Body of pancreas (tissue), 4 donors: ENCODE results near the gene CELSR1. TPM values are rescaled to one million over a fixed set of nuclear protein-coding genes. Genes with fewer than 3 reads are reported as not detected.

ENCODE experiments used
- ATAC-seq: fragments of 150-250 bp; one replicate; pipeline ENCODE4 v1.9.1; 2016
- DNase-seq, 4 donors: peaks; one replicate each; pipeline ENCODE4 v3.0.0-alpha.2; 2019
- H3K27ac ChIP-seq, 4 donors: fragments of 200-600 bp; sonication (generic); 1 replicate in 3 of 4; 2 replicates in 1 of 4; pipeline versions ENCODE4 v1.5.1 to v1.6.1; 2016 to 2019; ENCODE audit warnings: mild to moderate bottlenecking in 1 of 4, mixed read lengths in 1 of 4, moderate library complexity in 1 of 4
- H3K27me3 ChIP-seq, 2 donors: fragments of 200-600 bp; sonication (generic); one replicate each; pipeline ENCODE4 v1.6.0; 2016; ENCODE audit warnings: mild to moderate bottlenecking in 1 of 2
- H3K36me3 ChIP-seq, 2 donors: fragments of 200-600 bp; sonication (generic); replicated peaks in 1 of 2; 2 replicates each; pipeline ENCODE4 v1.5.1; 2016; ENCODE audit warnings: low read depth in 2 of 2; ENCODE audit not compliant: insufficient read depth in 1 of 2
- H3K4me1 ChIP-seq: fragments of 200-600 bp; sonication (generic); one replicate; pipeline ENCODE4 v1.6.0; 2016
- H3K4me3 ChIP-seq, 2 donors: fragments of 200-600 bp; sonication (generic); 1 replicate in 1 of 2; 2 replicates in 1 of 2; pipeline ENCODE4 v1.5.1; 2016 to 2019
- H3K9me3 ChIP-seq, 3 donors: fragments of 200-600 bp; sonication (generic); 1 replicate in 2 of 3; 2 replicates in 1 of 3; pipeline ENCODE4 v1.5.1; 2016
- CTCF ChIP-seq, 7 experiments: fragments of 450-650 bp in 4 of 7; fragments of 200-600 bp in 3 of 7; sonication (generic) in 3 of 7; IDR thresholded peaks; one replicate each; pipeline ENCODE4 v1.5.1; 2016 to 2019; ENCODE audit warnings: antibody characterized with exemption in 7 of 7
- POLR2A ChIP-seq, 3 donors: fragments of 450-650 bp; IDR thresholded peaks; one replicate each; pipeline ENCODE4 v1.6.1; 2016; ENCODE audit warnings: antibody characterized with exemption in 3 of 3, mild to moderate bottlenecking in 2 of 3
- WGBS, 2 donors: methylation state at CpG; one replicate each; pipeline ENCODE4 v1.1.5; 2017; 5-methylcytosine and 5-hydroxymethylcytosine counted together
- intact Hi-C: fragments of 100-400 bp; cut with DNase I; formaldehyde crosslinking; loops from one replicate; pipeline ENCODE4 v1.15.1; 2023
- total RNA-seq, 2 donors: library from RNA; depleted of rRNA; stranded (reverse); fragments of >200 nt; gene quantifications; one replicate each; pipeline ENCODE4 v1.1.0, GENCODE V29; 2016

Gene CELSR1
- total RNA-seq, 2 donors from 2014 or later = 0.66 to 3.6 TPM

DNA sequence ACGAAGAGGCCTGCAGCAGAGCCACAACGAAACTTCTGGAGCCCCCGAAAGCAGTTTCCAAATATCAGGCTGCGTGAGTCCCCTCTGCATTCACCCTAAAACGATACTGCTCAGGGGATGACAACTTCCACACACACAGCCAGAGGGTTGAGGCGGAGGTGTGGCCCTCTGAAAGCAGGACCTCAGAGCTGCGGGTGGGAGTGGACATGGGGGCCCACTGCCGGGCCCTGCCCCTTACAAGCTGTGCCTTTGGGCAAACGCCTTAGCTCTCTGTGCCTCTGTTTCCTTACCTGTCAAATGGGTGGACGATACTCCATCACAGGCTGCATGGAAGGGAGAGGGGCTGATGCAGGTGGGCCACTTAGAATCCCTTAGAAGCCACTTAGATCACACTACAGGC, 148.8 kb downstream of the CELSR1 start:
- no peaks in the 10 kb centered on the region for H3K36me3 ChIP-seq
- peaks cover 11% of the 10 kb centered on the region for H3K4me1 ChIP-seq
- H3K27me3 ChIP-seq = no peaks in the 10 kb centered on the region
- ATAC-seq = no peak
- intact Hi-C loops = no loop called here
- 89 to 90% methylated on average over 6 to 10 of the region's 10 CpGs for WGBS, 2 donors
- TF ChIP-seq POLR2A (IDR thresholded peaks at IDR 0.05) (no peak), CTCF (IDR thresholded peaks at IDR 0.05) (no peak)
- H3K4me3 ChIP-seq = no peak overlapping the region
- H3K9me3 ChIP-seq = no peaks in the 10 kb centered on the region
- H3K27ac ChIP-seq = no peak overlapping the region
- no peak for DNase-seq

DNA sequence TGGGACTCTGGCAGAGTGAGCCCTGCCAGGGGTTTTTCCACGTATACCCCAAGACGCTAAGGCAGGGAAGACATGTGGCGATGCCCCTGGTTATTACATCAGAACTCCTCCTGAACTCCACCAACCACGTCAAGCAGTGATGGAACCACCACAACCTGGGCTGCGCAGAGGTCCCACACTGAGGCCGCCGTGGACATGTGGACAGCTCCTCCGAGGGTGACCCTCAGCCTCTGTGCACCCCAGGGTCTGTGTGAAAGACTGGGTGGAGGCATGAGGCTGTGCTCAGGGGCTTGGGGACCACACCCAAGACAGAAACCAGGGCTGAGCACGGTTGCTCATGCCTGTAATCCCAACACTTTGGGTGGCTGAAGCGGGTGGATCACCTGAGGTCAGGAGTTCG, 149.7 kb downstream of the CELSR1 start:
- H3K4me1 ChIP-seq = peaks cover 11% of the 10 kb centered on the region
- intact Hi-C loops = no loop called here
- H3K36me3 ChIP-seq = no peaks in the 10 kb centered on the region
- H3K27ac ChIP-seq = no peak overlapping the region
- no peaks in the 10 kb centered on the region for H3K9me3 ChIP-seq
- DNase-seq (no peak), ATAC-seq (no peak)
- no peaks in the 10 kb centered on the region for H3K27me3 ChIP-seq
- WGBS, 2 donors = 85% methylated on average over 5 to 10 of the region's 11 CpGs
- TF ChIP-seq POLR2A (IDR thresholded peaks at IDR 0.05) (no peak), CTCF (IDR thresholded peaks at IDR 0.05) (no peak)
- H3K4me3 ChIP-seq = no peak overlapping the region

DNA sequence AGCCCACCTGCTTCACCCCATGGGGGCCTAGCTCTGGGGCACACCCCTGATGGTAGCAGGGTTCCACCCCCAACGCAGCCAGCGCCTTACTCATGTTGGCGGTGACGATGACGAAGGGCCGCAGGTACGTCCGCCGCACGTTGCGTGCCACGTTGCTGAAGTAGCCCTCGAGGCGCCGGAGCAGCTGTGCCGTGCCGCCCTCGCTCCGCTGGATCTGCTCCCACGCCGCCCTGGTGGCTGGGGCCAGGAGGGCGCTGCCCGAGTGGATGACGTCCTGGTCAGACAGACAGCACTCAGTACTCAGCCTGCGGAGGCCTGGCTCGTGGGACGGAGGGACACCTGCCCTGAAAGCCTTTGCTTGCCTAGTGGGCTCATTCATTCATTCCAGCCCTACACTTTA, 151.1 kb downstream of the CELSR1 start:
- no peak overlapping the region for H3K4me3 ChIP-seq
- DNase-seq (no peak), ATAC-seq (no peak)
- intact Hi-C loops = no loop called here
- no peak for TF ChIP-seq CTCF (IDR thresholded peaks at IDR 0.05)
- no peak for TF ChIP-seq POLR2A (IDR thresholded peaks at IDR 0.05)
- H3K4me1 ChIP-seq = peaks cover 13% of the 10 kb centered on the region
- H3K27me3 ChIP-seq = no peaks in the 10 kb centered on the region
- WGBS, 2 donors = 91 to 94% methylated on average over 23 to 27 of the region's 27 CpGs
- no peak overlapping the region for H3K27ac ChIP-seq
- no peaks in the 10 kb centered on the region for H3K36me3 ChIP-seq
- H3K9me3 ChIP-seq = no peaks in the 10 kb centered on the region

DNA sequence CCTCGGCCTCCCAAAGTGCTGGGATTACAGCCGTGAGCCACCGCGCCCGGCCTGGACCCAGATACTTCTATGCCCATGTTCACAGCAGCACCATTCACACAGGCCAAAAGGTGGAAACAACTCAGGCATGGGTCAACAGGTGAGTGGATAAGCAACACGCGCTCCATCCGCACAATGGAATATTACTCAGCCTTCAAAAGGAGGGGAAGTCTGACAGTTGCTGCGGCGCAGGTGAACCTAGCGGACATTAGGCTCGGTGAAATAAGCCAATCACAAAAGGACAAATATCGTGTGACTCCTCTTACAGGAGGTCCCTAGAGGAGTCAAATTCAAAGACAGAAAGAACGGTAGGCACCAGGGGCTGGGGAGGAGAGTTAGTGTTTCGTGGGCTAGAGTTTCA, 154.9 kb downstream of the CELSR1 start:
- no peak for ATAC-seq
- Histone ChIP-seq H3K4me1 (peaks cover 39% of the 10 kb centered on the region), H3K36me3 (no peaks in the 10 kb centered on the region), H3K4me3 (no peak overlapping the region), H3K9me3 (no peaks in the 10 kb centered on the region), H3K27ac (no peak overlapping the region), H3K27me3 (no peaks in the 10 kb centered on the region)
- DNase-seq = no peak
- WGBS, 2 donors = 85 to 96% methylated on average over 14 to 15 of the region's 15 CpGs
- intact Hi-C loops = no loop called here
- TF ChIP-seq POLR2A (IDR thresholded peaks at IDR 0.05) = no peak
- TF ChIP-seq CTCF (IDR thresholded peaks at IDR 0.05) = no peak

DNA sequence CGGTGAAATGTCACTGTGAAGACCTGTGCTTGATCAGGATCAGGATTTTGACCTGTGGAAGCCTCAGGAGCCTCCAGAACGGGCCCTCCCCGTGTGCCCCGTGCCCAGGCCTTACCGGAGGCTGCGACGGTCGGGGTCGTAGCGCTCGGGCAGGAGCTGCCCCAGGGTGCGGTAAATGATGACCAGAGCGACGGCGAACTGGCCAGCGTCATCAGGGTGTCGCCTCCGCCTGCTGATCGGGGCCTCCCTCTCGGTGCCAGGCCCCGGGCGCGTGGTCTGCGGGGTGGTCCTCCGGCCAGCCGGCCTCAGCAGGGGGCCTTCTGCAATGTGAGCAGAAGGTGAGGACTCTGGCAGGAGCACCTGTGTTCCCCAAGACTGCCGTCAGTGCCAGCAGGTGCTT, 155.7 kb downstream of the CELSR1 start:
- DNase-seq = no peak
- H3K36me3 ChIP-seq = no peaks in the 10 kb centered on the region
- 91 to 97% methylated on average over 20 to 27 of the region's 27 CpGs for WGBS, 2 donors
- no peak for ATAC-seq
- H3K27ac ChIP-seq = no peak overlapping the region
- H3K4me3 ChIP-seq = no peak overlapping the region
- H3K27me3 ChIP-seq = no peaks in the 10 kb centered on the region
- peaks cover 47% of the 10 kb centered on the region for H3K4me1 ChIP-seq
- no peak for TF ChIP-seq POLR2A (IDR thresholded peaks at IDR 0.05)
- TF ChIP-seq CTCF (IDR thresholded peaks at IDR 0.05) = no peak
- intact Hi-C loops = no loop called here
- no peaks in the 10 kb centered on the region for H3K9me3 ChIP-seq
